ENCODE data around the gene CFL2. TPM values are rescaled to one million over a fixed set of nuclear protein-coding genes. Genes with fewer than 3 reads are reported as not detected.
"Not testable (repeated sequence)": the region's sequence is repeated elsewhere in the genome, so short reads cannot be mapped to it uniquely, and the experiment has no call there.

CFL2 gene
- total RNA-seq, 1 donor from 2014 or later, result 509 TPM

- no peak overlapping the region for H3K4me3 ChIP-seq
- no peak overlapping the region for H3K27ac ChIP-seq (replicated peaks)
- intact Hi-C loops (cut with micrococcal nuclease), result no loop called here
- TF ChIP-seq CTCF (IDR thresholded peaks at IDR 0.05; ENCODE audit: borderline replicate concordance), result no peak
- no peak for DNase-seq
- H3K27me3 ChIP-seq (ENCODE audit: low read depth), result no peaks in the 10 kb centered on the region
- peaks cover 9% of the 10 kb centered on the region for H3K36me3 ChIP-seq
- no peaks in the 10 kb centered on the region for H3K4me1 ChIP-seq
- H3K9me3 ChIP-seq (replicated peaks), result no peaks in the 10 kb centered on the region
Measured at GRCh38 chr14:34749408-34749807, 35.0 kb upstream of the CFL2 start.

- Histone ChIP-seq H3K4me3 (no peak overlapping the region), H3K4me1 (no peaks in the 10 kb centered on the region), H3K27me3 (ENCODE audit: low read depth) (no peaks in the 10 kb centered on the region), H3K27ac (replicated peaks) (no peak overlapping the region), H3K36me3 (no peaks in the 10 kb centered on the region), H3K9me3 (replicated peaks) (peaks cover 5% of the 10 kb centered on the region)
- intact Hi-C loops (cut with micrococcal nuclease), result no loop called here
- DNase-seq, result no peak
- no peak for TF ChIP-seq CTCF (IDR thresholded peaks at IDR 0.05; ENCODE audit: borderline replicate concordance)
Measured at GRCh38 chr14:34742270-34743115, 28.1 kb upstream of the CFL2 start.

GRCh38 chr14:34741840-34742239, 27.4 kb upstream of the CFL2 start:
- Histone ChIP-seq H3K36me3 (no peaks in the 10 kb centered on the region), H3K4me3 (no peak overlapping the region), H3K4me1 (no peaks in the 10 kb centered on the region), H3K9me3 (replicated peaks) (peaks cover 5% of the 10 kb centered on the region), H3K27me3 (ENCODE audit: low read depth) (no peaks in the 10 kb centered on the region), H3K27ac (replicated peaks) (no peak overlapping the region)
- intact Hi-C loops (cut with micrococcal nuclease), result no loop called here
- DNase-seq, result no peak
- no peak for TF ChIP-seq CTCF (IDR thresholded peaks at IDR 0.05; ENCODE audit: borderline replicate concordance)

- DNase-seq; H3K27me3 ChIP-seq (ENCODE audit: low read depth); intact Hi-C loops (cut with micrococcal nuclease); H3K9me3 ChIP-seq (replicated peaks); H3K36me3 ChIP-seq; H3K4me1 ChIP-seq; H3K4me3 ChIP-seq; H3K27ac ChIP-seq (replicated peaks): not testable (repeated sequence)
Measured at GRCh38 chr14:34740139-34740538, 25.7 kb upstream of the CFL2 start.

GRCh38 chr14:34737079-34737478, 22.7 kb upstream of the CFL2 start:
- H3K27me3 ChIP-seq (ENCODE audit: low read depth); DNase-seq; H3K27ac ChIP-seq (replicated peaks); H3K36me3 ChIP-seq; H3K4me3 ChIP-seq; H3K9me3 ChIP-seq (replicated peaks); H3K4me1 ChIP-seq; intact Hi-C loops (cut with micrococcal nuclease): not testable (repeated sequence)

- intact Hi-C loops (cut with micrococcal nuclease), result no loop called here
- H3K27me3 ChIP-seq (ENCODE audit: low read depth), result no peaks in the 10 kb centered on the region
- no peak for DNase-seq
- H3K4me3 ChIP-seq, result no peak overlapping the region
- TF ChIP-seq CTCF (IDR thresholded peaks at IDR 0.05; ENCODE audit: borderline replicate concordance), result no peak
- H3K4me1 ChIP-seq, result no peaks in the 10 kb centered on the region
- H3K9me3 ChIP-seq (replicated peaks), result no peaks in the 10 kb centered on the region
- H3K36me3 ChIP-seq, result no peaks in the 10 kb centered on the region
- no peak overlapping the region for H3K27ac ChIP-seq (replicated peaks)
Measured at GRCh38 chr14:34733245-34733644, 18.9 kb upstream of the CFL2 start.

All from left ventricle myocardium inferior (tissue), 1 donor.